WTC11 (cell line): Measurements from ENCODE around the gene GAS6. TPM values are rescaled to one million over a fixed set of nuclear protein-coding genes. Genes with fewer than 3 reads are reported as not detected.

Source experiments
- ATAC-seq: fragments of 200-7000 bp; cut with Tn5 transposase; 2 replicates; pipeline ENCODE4 v1.10.0; 2021; ENCODE audit warnings: mild to moderate bottlenecking, moderate library complexity
- CTCF ChIA-PET: fragments of 300-600 bp; sonication (Branson Sonifier 250); formaldehyde crosslinking; loops from one replicate; lab custom pipeline; 2021; ENCODE audit warnings: antibody characterized with exemption; lab: Charles Lee
- POLR2A ChIA-PET: fragments of 350-600 bp; sonication (Branson Sonifier 250); formaldehyde crosslinking; loops from one replicate; lab custom pipeline; 2021; ENCODE audit warnings: antibody characterized with exemption; lab: Charles Lee
- DNase-seq: peaks from one replicate; pipeline ENCODE4 v3.0.0; 2021; ENCODE audit warnings: low spot score
- H3K27ac Mint-ChIP-seq: 2 replicates; pipeline ENCODE4 v1.8.0; 2021; ENCODE audit warnings: mixed read lengths
- H3K27me3 Mint-ChIP-seq: 2 replicates; pipeline ENCODE4 v1.8.0; 2021; ENCODE audit warnings: low read depth, mild to moderate bottlenecking, moderate library complexity, mixed read lengths
- H3K36me3 Mint-ChIP-seq: 2 replicates; pipeline ENCODE4 v1.8.0; 2021; ENCODE audit warnings: mixed read lengths
- H3K4me1 Mint-ChIP-seq: 2 replicates; pipeline ENCODE4 v1.8.0; 2022; ENCODE audit warnings: mixed read lengths
- H3K4me3 Mint-ChIP-seq: 2 replicates; pipeline ENCODE4 v1.8.0; 2021; ENCODE audit warnings: mild to moderate bottlenecking, moderate library complexity, mixed read lengths
- H3K9me3 Mint-ChIP-seq: 2 replicates; pipeline ENCODE4 v1.8.0; 2021; ENCODE audit warnings: mixed read lengths
- AFF4 ChIP-seq: sonication (generic); formaldehyde crosslinking; IDR thresholded peaks from 2 replicates; pipeline ENCODE4 v1.8.1; 2023; ENCODE audit warnings: mild to moderate bottlenecking, missing genetic modification reagents, borderline replicate concordance
- ELF4 ChIP-seq: sonication (generic); formaldehyde crosslinking; IDR thresholded peaks from 2 replicates; pipeline ENCODE4 v1.8.1; 2022; ENCODE audit warnings: low read depth, mild to moderate bottlenecking, moderate library complexity, missing genetic modification reagents
- EMX1 ChIP-seq: fragments of 250-450 bp; sonication (Bioruptor Pico); IDR thresholded peaks from 2 replicates; pipeline ENCODE4 v1.8.0; 2021; ENCODE audit warnings: mild to moderate bottlenecking
- ESRRA ChIP-seq: sonication (generic); formaldehyde crosslinking; IDR thresholded peaks from 2 replicates; pipeline ENCODE4 v1.8.1; 2022; ENCODE audit warnings: mild to moderate bottlenecking, missing genetic modification reagents, borderline replicate concordance
- FOXK1 ChIP-seq: sonication (generic); formaldehyde crosslinking; IDR thresholded peaks from 2 replicates; pipeline ENCODE4 v1.8.0; 2022; ENCODE audit warnings: mild to moderate bottlenecking, moderate library complexity, missing genetic modification reagents
- FOXP1 ChIP-seq: sonication (generic); formaldehyde crosslinking; IDR thresholded peaks from 2 replicates; pipeline ENCODE4 v1.8.0; 2022; ENCODE audit warnings: missing genetic modification reagents, mild to moderate bottlenecking, moderate library complexity, borderline replicate concordance
- GABPB1 ChIP-seq: sonication (generic); formaldehyde crosslinking; IDR thresholded peaks from 2 replicates; pipeline ENCODE4 v1.8.1; 2023; ENCODE audit warnings: mild to moderate bottlenecking, missing genetic modification reagents
- JUN ChIP-seq: sonication (generic); formaldehyde crosslinking; IDR thresholded peaks from 2 replicates; pipeline ENCODE4 v1.8.0; 2023; ENCODE audit warnings: mild to moderate bottlenecking, missing genetic modification reagents
- NFE2L1 ChIP-seq: sonication (generic); formaldehyde crosslinking; IDR thresholded peaks from 2 replicates; pipeline ENCODE4 v1.8.1; 2023; ENCODE audit warnings: missing genetic modification reagents
- NR1H2 ChIP-seq: sonication (generic); formaldehyde crosslinking; IDR thresholded peaks from 2 replicates; pipeline ENCODE4 v1.9.0; 2021; ENCODE audit warnings: mild to moderate bottlenecking, moderate library complexity, missing genetic modification reagents
- NR2C2 ChIP-seq: sonication (generic); formaldehyde crosslinking; IDR thresholded peaks from 2 replicates; pipeline ENCODE4 v1.8.0; 2022; ENCODE audit warnings: mild to moderate bottlenecking, missing genetic modification reagents
- SMAD3 ChIP-seq: sonication (generic); formaldehyde crosslinking; IDR thresholded peaks from 2 replicates; pipeline ENCODE4 v1.8.0; 2022; ENCODE audit warnings: missing genetic modification reagents, mild to moderate bottlenecking, borderline replicate concordance
- TP53 ChIP-seq: sonication (generic); formaldehyde crosslinking; IDR thresholded peaks from 2 replicates; pipeline ENCODE4 v1.8.1; 2023; ENCODE audit warnings: mild to moderate bottlenecking, missing genetic modification reagents
- ZMAT4 ChIP-seq: fragments of 250-450 bp; sonication (Bioruptor Pico); IDR thresholded peaks from 2 replicates; pipeline ENCODE4 v1.9.0; 2021; ENCODE audit warnings: mild to moderate bottlenecking
- ZNF232 ChIP-seq: sonication (generic); formaldehyde crosslinking; IDR thresholded peaks from 2 replicates; pipeline ENCODE4 v1.8.0; 2022; ENCODE audit warnings: mild to moderate bottlenecking, missing genetic modification reagents
- ZNF416 ChIP-seq: fragments of 250-450 bp; sonication (Bioruptor Pico); IDR thresholded peaks from 2 replicates; pipeline ENCODE4 v1.9.0; 2021; ENCODE audit warnings: mild to moderate bottlenecking, inconsistent platforms
- ZNF671 ChIP-seq: fragments of 250-450 bp; sonication (Bioruptor Pico); IDR thresholded peaks from 2 replicates; pipeline ENCODE4 v1.8.0; 2021; ENCODE audit warnings: mild to moderate bottlenecking
- total RNA-seq: library from RNA; stranded (reverse); gene quantifications from 3 replicates; pipeline ENCODE4 v1.2.3, GENCODE V29; 2021
- TF ChIP-seq, protein P1 (sequence below): sonication (generic); formaldehyde crosslinking; IDR thresholded peaks from 2 replicates; pipeline ENCODE4 v1.8.1; 2022; ENCODE audit warnings: mild to moderate bottlenecking, missing genetic modification reagents, moderate library complexity, borderline replicate concordance
- TF ChIP-seq, protein P2 (sequence below): fragments of 250-450 bp; sonication (Bioruptor Pico); IDR thresholded peaks from 2 replicates; pipeline ENCODE4 v1.8.0; 2021; ENCODE audit warnings: mild to moderate bottlenecking
- TF ChIP-seq, protein P3 (sequence below): sonication (generic); formaldehyde crosslinking; IDR thresholded peaks from 2 replicates; pipeline ENCODE4 v1.8.0; 2023; ENCODE audit warnings: missing genetic modification reagents
- TF ChIP-seq, protein P4 (sequence below): sonication (generic); formaldehyde crosslinking; IDR thresholded peaks from 2 replicates; pipeline ENCODE4 v1.8.0; 2022; ENCODE audit warnings: mild to moderate bottlenecking, missing genetic modification reagents
- TF ChIP-seq, protein P5 (sequence below): sonication (generic); formaldehyde crosslinking; IDR thresholded peaks from 2 replicates; pipeline ENCODE4 v1.8.0; 2022; ENCODE audit warnings: mild to moderate bottlenecking, missing genetic modification reagents

The GAS6 gene
- total RNA-seq, 1 experiment from 2014 or later = 29.4 TPM

- H3K4me3 Mint-ChIP-seq = no peak overlapping the region
- CTCF ChIA-PET = no interaction called here
- no peak overlapping the region for H3K27ac Mint-ChIP-seq
- ATAC-seq (no peak), DNase-seq (no peak)
- H3K36me3 Mint-ChIP-seq = no peaks in the 10 kb centered on the region; the same call in 1 of the 2 replicates
- POLR2A ChIA-PET = interaction anchor here (0.6 kb wide), 1 partner anchor 160 kb away, joined by 3 read pairs; no protein-coding TSS in a partner anchor
- H3K9me3 Mint-ChIP-seq = peaks cover 10% of the 10 kb centered on the region
- no peak for TF ChIP-seq ZNF671 (CRISPR knock-in tag)
- 0 out of 2 replicates have a peak, but pooled peaks have one; percentile 43 for TF ChIP-seq NFE2L1 (CRISPR knock-in tag)
- no peak for TF ChIP-seq NR2C2 (CRISPR knock-in tag)
- TF ChIP-seq SMAD3 = no peak
- no peaks in the 10 kb centered on the region; the same call in 1 of the 2 replicates for H3K27me3 Mint-ChIP-seq
- no peaks in the 10 kb centered on the region for H3K4me1 Mint-ChIP-seq
Observed at GRCh38 chr13:113774177-113775107, 89.4 kb downstream of the GAS6 start.

GRCh38 chr13:113771709-113772331 is 92.1 kb downstream of the GAS6 start:
- ChIA-PET CTCF (no interaction called here), POLR2A (no interaction called here)
- TF ChIP-seq NR1H2 (CRISPR knock-in tag) (no peak), GABPB1 (CRISPR knock-in tag) (no peak), SMAD3 (no peak), EMX1 (CRISPR knock-in tag) (no peak), FOXP1 (CRISPR knock-in tag) (no peak), FOXK1 (no peak), TP53 (CRISPR knock-in tag) (no peak), ESRRA (CRISPR knock-in tag) (no peak), ZNF416 (CRISPR knock-in tag) (no peak), ELF4 (CRISPR knock-in tag) (no peak), AFF4 (CRISPR knock-in tag) (no peak), ZNF232 (CRISPR knock-in tag) (no peak), ZMAT4 (CRISPR knock-in tag) (no peak), JUN (no peak), ZNF671 (CRISPR knock-in tag) (no peak)
- TF ChIP-seq, protein P1, sequence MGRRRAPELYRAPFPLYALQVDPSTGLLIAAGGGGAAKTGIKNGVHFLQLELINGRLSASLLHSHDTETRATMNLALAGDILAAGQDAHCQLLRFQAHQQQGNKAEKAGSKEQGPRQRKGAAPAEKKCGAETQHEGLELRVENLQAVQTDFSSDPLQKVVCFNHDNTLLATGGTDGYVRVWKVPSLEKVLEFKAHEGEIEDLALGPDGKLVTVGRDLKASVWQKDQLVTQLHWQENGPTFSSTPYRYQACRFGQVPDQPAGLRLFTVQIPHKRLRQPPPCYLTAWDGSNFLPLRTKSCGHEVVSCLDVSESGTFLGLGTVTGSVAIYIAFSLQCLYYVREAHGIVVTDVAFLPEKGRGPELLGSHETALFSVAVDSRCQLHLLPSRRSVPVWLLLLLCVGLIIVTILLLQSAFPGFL (CRISPR knock-in tag) = no peak
- TF ChIP-seq, protein P2, sequence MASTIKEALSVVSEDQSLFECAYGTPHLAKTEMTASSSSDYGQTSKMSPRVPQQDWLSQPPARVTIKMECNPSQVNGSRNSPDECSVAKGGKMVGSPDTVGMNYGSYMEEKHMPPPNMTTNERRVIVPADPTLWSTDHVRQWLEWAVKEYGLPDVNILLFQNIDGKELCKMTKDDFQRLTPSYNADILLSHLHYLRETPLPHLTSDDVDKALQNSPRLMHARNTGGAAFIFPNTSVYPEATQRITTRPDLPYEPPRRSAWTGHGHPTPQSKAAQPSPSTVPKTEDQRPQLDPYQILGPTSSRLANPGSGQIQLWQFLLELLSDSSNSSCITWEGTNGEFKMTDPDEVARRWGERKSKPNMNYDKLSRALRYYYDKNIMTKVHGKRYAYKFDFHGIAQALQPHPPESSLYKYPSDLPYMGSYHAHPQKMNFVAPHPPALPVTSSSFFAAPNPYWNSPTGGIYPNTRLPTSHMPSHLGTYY = no peak
- TF ChIP-seq, protein P3, sequence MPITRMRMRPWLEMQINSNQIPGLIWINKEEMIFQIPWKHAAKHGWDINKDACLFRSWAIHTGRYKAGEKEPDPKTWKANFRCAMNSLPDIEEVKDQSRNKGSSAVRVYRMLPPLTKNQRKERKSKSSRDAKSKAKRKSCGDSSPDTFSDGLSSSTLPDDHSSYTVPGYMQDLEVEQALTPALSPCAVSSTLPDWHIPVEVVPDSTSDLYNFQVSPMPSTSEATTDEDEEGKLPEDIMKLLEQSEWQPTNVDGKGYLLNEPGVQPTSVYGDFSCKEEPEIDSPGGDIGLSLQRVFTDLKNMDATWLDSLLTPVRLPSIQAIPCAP (CRISPR knock-in tag) = no peak
- TF ChIP-seq, protein P4, sequence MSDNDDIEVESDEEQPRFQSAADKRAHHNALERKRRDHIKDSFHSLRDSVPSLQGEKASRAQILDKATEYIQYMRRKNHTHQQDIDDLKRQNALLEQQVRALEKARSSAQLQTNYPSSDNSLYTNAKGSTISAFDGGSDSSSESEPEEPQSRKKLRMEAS (CRISPR knock-in tag) = no peak
- TF ChIP-seq, protein P5, sequence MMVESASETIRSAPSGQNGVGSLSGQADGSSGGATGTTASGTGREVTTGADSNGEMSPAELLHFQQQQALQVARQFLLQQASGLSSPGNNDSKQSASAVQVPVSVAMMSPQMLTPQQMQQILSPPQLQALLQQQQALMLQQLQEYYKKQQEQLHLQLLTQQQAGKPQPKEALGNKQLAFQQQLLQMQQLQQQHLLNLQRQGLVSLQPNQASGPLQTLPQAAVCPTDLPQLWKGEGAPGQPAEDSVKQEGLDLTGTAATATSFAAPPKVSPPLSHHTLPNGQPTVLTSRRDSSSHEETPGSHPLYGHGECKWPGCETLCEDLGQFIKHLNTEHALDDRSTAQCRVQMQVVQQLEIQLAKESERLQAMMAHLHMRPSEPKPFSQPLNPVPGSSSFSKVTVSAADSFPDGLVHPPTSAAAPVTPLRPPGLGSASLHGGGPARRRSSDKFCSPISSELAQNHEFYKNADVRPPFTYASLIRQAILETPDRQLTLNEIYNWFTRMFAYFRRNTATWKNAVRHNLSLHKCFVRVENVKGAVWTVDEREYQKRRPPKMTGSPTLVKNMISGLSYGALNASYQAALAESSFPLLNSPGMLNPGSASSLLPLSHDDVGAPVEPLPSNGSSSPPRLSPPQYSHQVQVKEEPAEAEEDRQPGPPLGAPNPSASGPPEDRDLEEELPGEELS = no peak
- no peaks in the 10 kb centered on the region for H3K27me3 Mint-ChIP-seq
- peaks cover 10% of the 10 kb centered on the region for H3K9me3 Mint-ChIP-seq
- no peaks in the 10 kb centered on the region; the same call in 1 of the 2 replicates for H3K36me3 Mint-ChIP-seq
- H3K4me3 Mint-ChIP-seq = no peak overlapping the region
- H3K4me1 Mint-ChIP-seq = no peaks in the 10 kb centered on the region
- H3K27ac Mint-ChIP-seq = no peak overlapping the region
- DNase-seq (no peak), ATAC-seq (no peak)
